HG03060 (cell line): ENCODE results near the gene BDH1.

ENCODE experiments used
- ATAC-seq: cut with Tn5 transposase; IDR thresholded peaks from one replicate; pipeline ENCODE4 v1.9.1; 2021; ENCODE audit warnings: low read depth, moderate number of reproducible peaks; ENCODE audit not compliant: unreplicated experiment

Gene BDH1

GRCh38 chr3:197508051-197508451 is 47.7 kb downstream of the BDH1 start:
- no peak for ATAC-seq

- ATAC-seq, result no peak
Measured at GRCh38 chr3:197507541-197507940, 48.2 kb downstream of the BDH1 start.

GRCh38 chr3:197507081-197507480 is 48.7 kb downstream of the BDH1 start:
- ATAC-seq, result no peak

GRCh38 chr3:197505796-197506548 is 49.8 kb downstream of the BDH1 start:
- no peak for ATAC-seq

GRCh38 chr3:197504641-197505121 is 51.1 kb downstream of the BDH1 start:
- ATAC-seq, result no peak

GRCh38 chr3:197504229-197504628 is 51.5 kb downstream of the BDH1 start:
- ATAC-seq, result no peak

- ATAC-seq, result no peak
Measured at GRCh38 chr3:197503652-197504051, 52.1 kb downstream of the BDH1 start.

- ATAC-seq, result peak; percentile 69
Measured at GRCh38 chr3:197501879-197502620, 53.7 kb downstream of the BDH1 start.

- ATAC-seq, result peak; percentile 18
Measured at GRCh38 chr3:197501496-197501878, 54.3 kb downstream of the BDH1 start.

- no peak for ATAC-seq
Measured at GRCh38 chr3:197500812-197501211, 55.0 kb downstream of the BDH1 start.

GRCh38 chr3:197499427-197499826 is 56.3 kb downstream of the BDH1 start:
- ATAC-seq, result no peak

- ATAC-seq, result no peak
Measured at GRCh38 chr3:197498499-197499241, 57.1 kb downstream of the BDH1 start.

- ATAC-seq, result no peak
Measured at GRCh38 chr3:197496746-197497125, 59.0 kb downstream of the BDH1 start.

- ATAC-seq, result no peak
Measured at GRCh38 chr3:197495999-197496745, 59.6 kb downstream of the BDH1 start.

- ATAC-seq, result no peak
Measured at GRCh38 chr3:197495499-197495898, 60.3 kb downstream of the BDH1 start.

- ATAC-seq, result no peak
Measured at GRCh38 chr3:197495059-197495455, 60.7 kb downstream of the BDH1 start.

- ATAC-seq, result no peak
Measured at GRCh38 chr3:197494366-197495058, 61.3 kb downstream of the BDH1 start.

- ATAC-seq, result no peak
Measured at GRCh38 chr3:197493049-197493448, 62.7 kb downstream of the BDH1 start.

- no peak for ATAC-seq
Measured at GRCh38 chr3:197491923-197492664, 63.7 kb downstream of the BDH1 start.
